GM21529 (cell line): ENCODE data around the gene RAB31.

Experiments used
- ATAC-seq: cut with Tn5 transposase; IDR thresholded peaks from one replicate; pipeline ENCODE4 v1.9.1; 2021; ENCODE audit not compliant: unreplicated experiment

The RAB31 gene

DNA sequence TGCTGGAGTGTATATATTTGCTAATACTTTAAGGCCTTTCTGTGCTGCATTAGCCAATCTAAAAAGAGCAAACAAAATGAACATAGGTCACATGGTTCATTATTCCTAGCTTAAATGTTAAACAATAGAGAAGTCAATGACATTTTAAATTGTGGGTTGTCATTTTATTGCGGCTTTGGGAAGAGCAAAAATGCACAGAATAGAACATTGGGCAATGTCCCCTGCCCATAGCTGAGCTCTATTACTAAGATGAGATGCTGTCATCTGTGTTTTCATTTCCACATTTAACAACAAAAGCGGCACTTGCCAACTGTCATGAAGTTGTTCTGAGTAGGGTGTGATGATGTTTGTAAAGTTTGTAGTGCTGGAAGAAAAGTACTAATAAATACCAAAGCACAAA is 202.6 kb downstream of the RAB31 start:
- no peak for ATAC-seq

DNA sequence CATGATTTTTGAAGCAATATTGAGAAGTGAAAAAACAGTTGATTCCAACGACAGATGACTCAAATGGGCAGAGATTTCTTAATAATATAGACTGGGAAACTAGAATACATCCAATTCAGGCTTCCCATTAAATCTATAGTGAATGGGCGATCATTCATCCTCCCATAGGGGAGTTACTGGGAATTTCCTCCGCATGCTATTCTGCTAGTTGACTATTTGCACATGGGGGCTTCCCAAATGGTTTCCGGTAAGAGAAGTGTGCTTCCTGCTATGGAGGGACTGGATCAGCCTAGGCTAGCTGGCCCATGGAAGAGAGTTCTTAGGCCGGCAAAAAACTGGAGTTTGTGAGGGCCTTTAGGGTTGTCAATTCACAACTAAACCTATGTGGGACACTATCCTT is 203.1 kb downstream of the RAB31 start:
- no peak for ATAC-seq
